AG09319 (cell line): ENCODE results near the gene SYNE1.

Experiments
- DNase-seq: peaks from one replicate; pipeline ENCODE4 v3.0.0-alpha.2; 2010; ENCODE audit warnings: low read depth; ENCODE audit errors: extremely low read depth
- TF ChIP-seq, protein P1 (sequence below): IDR thresholded peaks from 2 replicates; pipeline ENCODE4 v1.5.1; 2011; ENCODE audit warnings: low read depth, mild to moderate bottlenecking, inconsistent platforms, low read length, moderate library complexity

The SYNE1 gene

DNA sequence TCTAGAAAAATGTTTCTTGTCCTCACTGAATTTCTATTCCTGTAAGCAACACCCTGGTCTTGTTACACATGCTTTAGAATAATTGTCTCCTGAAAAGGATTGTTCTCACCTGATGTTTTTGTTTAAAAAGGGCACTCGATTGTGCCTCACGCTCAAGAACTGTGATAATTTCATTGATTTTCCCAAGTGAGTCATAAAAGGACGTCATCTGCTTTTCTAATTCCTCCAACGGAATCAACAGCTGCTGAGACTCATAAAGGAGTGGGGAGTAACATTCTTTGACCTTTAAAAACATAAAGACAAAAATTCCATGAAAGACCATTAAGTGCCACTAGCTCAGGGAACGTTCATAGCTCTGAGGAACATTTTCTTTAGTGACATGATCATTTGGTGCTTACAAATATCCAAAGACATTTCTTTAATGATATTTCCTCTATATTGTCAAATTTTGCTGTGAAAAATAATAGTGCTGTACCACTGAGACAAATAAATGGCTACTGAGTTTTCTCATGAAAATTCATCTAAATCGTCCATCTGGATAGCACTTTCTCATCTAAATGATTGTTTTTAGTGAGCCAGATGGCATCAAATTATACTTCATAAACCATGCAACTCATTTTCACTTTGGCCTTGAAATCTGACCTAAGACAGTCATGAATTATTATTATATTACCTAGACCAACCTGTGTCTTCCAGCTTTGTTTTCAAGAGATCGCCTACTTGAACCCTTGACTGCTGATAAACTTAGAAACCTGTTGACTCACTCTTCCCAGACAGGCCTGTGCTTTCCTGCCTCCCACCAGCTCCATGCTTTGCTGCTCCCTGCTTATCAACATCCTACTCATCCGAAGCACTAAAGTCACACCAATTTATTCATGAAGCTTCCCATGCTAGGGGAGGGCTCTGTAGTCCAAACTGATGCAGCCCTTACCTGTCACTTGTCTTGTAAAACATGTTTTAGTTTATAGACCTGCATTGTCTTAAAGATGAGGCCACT lies 178.2 kb downstream of the SYNE1 start:
- DNase-seq, result no peak
- TF ChIP-seq, protein P1, sequence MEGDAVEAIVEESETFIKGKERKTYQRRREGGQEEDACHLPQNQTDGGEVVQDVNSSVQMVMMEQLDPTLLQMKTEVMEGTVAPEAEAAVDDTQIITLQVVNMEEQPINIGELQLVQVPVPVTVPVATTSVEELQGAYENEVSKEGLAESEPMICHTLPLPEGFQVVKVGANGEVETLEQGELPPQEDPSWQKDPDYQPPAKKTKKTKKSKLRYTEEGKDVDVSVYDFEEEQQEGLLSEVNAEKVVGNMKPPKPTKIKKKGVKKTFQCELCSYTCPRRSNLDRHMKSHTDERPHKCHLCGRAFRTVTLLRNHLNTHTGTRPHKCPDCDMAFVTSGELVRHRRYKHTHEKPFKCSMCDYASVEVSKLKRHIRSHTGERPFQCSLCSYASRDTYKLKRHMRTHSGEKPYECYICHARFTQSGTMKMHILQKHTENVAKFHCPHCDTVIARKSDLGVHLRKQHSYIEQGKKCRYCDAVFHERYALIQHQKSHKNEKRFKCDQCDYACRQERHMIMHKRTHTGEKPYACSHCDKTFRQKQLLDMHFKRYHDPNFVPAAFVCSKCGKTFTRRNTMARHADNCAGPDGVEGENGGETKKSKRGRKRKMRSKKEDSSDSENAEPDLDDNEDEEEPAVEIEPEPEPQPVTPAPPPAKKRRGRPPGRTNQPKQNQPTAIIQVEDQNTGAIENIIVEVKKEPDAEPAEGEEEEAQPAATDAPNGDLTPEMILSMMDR, result no peak

DNA sequence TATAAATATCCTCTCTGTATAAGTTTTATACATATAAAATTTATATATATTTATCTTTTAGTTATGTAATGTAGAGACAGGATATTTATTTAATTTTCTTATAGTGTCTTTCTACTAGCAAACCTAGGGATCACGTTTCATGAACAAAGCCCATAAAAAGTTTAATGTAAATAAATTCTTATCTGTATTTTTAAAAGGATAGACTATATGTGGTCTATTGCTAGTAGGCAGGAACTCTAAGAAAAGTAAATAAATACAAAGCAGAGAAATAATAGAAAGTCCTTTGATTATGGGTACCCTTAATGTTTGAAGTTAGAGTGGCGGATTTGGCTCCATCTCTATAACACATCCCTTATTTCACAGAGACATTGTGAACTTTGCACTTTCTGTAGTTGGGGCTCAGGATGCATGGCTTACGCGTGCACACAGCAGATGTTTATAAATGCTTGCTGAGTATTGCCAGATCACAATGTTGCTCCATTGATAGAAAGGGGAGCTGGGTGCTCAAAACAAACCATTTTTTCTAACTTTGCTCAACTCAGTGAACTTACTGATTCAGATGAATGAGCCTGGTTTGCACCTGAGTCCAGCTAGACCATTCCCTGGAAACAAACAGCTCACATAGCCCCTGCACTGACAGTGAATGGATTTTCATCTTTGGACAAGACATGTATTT lies 179.1 kb downstream of the SYNE1 start:
- TF ChIP-seq, protein P1, result no peak
- no peak for DNase-seq

DNA sequence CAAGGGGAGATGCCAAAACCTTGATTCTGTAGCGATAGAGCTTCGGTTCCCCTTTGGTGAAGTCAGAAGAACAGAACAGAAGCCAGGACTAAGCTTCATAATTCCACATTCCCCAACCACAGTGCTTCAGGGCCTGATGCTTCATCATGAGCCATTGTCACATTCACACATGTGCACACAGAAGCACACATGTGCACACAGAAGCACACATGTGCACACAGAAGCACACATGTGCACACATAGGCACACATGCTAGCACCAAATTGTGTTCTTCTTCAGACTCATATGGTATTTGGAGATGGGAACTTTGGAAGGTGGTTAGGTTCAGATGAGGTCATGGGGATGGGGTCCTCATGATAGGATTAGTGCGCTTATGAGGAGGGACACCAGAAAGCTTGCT lies 183.2 kb downstream of the SYNE1 start:
- TF ChIP-seq, protein P1, result no peak
- no peak for DNase-seq

DNA sequence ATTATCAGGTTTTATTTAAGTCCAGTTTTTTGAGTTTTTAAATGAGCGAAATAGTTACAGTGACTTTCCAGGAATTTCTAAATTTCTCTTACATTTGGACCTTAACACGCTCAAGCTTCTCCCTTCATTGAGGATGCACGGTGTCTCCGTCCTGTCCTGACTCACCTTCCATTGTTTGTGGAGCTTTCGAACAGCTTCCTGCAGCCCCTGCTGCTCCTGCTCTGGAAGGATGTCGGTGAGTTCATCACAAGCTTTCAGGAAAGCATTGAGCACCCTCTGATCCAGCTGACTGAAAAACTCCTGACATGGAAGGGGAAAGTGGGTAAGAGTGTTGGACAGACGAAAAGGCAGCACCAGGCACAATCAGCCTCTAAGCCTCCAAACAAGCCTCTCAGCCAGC lies 183.7 kb downstream of the SYNE1 start:
- no peak for DNase-seq
- TF ChIP-seq, protein P1, result no peak

GRCh38 chr6:152452639-152453038 lies 184.5 kb downstream of the SYNE1 start:
- no peak for DNase-seq
- TF ChIP-seq, protein P1, result no peak

DNA sequence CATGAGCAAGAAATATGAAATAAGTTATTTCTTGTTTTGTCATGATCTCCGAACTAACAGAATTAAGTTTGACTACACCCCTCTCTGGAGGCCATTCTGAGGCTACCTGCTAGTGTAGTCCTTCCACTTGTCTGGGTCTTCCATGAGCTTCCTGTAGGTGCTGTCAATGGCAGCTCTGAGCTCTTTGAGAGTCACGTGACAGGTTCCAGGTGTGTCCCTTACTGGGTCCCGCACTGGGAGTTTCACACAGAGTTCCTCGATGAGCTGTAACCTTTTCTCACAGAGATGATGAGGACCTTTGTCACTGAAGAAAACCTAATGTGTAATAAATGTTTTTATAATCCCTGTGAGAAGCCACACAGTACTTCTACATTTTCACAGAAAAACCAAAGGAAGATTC lies 186.6 kb downstream of the SYNE1 start:
- DNase-seq, result no peak
- TF ChIP-seq, protein P1, result no peak

DNA sequence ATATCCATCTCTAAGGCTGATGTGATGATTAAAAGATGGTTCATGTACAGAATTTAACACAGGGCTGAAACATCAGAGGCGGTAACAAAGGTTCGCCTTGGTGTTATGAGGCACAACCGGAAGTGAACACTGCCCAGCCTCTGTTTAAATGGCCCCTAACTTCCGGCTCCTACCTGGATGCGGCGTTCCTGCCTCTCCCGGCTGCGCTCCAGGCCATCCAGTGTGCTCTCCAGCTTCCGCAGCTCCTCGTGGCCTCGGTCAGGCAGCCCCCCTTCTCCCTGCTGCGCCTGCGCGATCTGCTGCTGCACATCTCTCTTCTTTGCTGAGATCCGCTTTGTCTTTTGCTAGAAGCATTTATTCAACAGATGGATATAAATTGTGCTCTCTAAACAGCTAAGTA lies 195.3 kb downstream of the SYNE1 start:
- TF ChIP-seq, protein P1, result no peak
- no peak for DNase-seq
